Activated B cell treated with CpG ODN at 0.5 μM for 24 hours (primary cell): Measurements from ENCODE around the gene NKAIN2. TPM values are rescaled to one million over a fixed set of nuclear protein-coding genes. Genes with fewer than 3 reads are reported as not detected.

Source experiments
- ATAC-seq: fragments of 200-7000 bp; cut with Tn5 transposase; one replicate; pipeline ENCODE4 v1.10.0; 2021; ENCODE audit warnings: low read depth, mild to moderate bottlenecking, moderate library complexity
- CTCF ChIA-PET: fragments of 350-600 bp; sonication (Branson Sonifier 250); formaldehyde crosslinking; loops from one replicate; lab custom pipeline; 2021; ENCODE audit warnings: antibody characterized with exemption; lab: Charles Lee
- POLR2A ChIA-PET: fragments of 350-600 bp; sonication (Branson Sonifier 250); formaldehyde crosslinking; loops from one replicate; lab custom pipeline; 2021; ENCODE audit warnings: antibody characterized with exemption; lab: Charles Lee
- DNase-seq: peaks from one replicate; pipeline ENCODE4 v3.0.0; 2022
- H3K27ac Mint-ChIP-seq: one replicate; pipeline ENCODE4 v1.8.0; 2020; ENCODE audit warnings: mixed read lengths
- H3K27me3 Mint-ChIP-seq: one replicate; pipeline ENCODE4 v1.8.0; 2021; ENCODE audit warnings: mixed read lengths
- H3K36me3 Mint-ChIP-seq: one replicate; pipeline ENCODE4 v1.8.0; 2021; ENCODE audit warnings: low read depth, mixed read lengths
- H3K4me1 Mint-ChIP-seq: one replicate; pipeline ENCODE4 v1.8.0; 2021; ENCODE audit warnings: mixed read lengths
- H3K4me3 Mint-ChIP-seq: one replicate; pipeline ENCODE4 v1.8.0; 2020; ENCODE audit warnings: mild to moderate bottlenecking, mixed read lengths
- H3K9me3 Mint-ChIP-seq: one replicate; pipeline ENCODE4 v1.8.0; 2020; ENCODE audit warnings: mixed read lengths
- CTCF ChIP-seq: fragments of 200-600 bp; IDR thresholded peaks from one replicate; pipeline ENCODE4 v1.8.0; 2022; ENCODE audit warnings: antibody characterized with exemption, mild to moderate bottlenecking
- intact Hi-C: fragments of 100-400 bp; cut with micrococcal nuclease; formaldehyde crosslinking; loops from one replicate; pipeline ENCODE4 v1.15.1; 2024
- total RNA-seq: library from RNA; stranded (reverse); gene quantifications from 2 replicates; pipeline ENCODE4 v1.2.3, GENCODE V29; 2022

The NKAIN2 gene
- total RNA-seq, 1 donor from 2014 or later, result not detected

- POLR2A ChIA-PET, result no interaction called here
- intact Hi-C loops, result no loop called here
- no peaks in the 10 kb centered on the region for H3K27me3 Mint-ChIP-seq
- no peaks in the 10 kb centered on the region for H3K4me1 Mint-ChIP-seq
- ATAC-seq (no peak), DNase-seq (no peak)
- H3K36me3 Mint-ChIP-seq, result no peaks in the 10 kb centered on the region
- TF ChIP-seq CTCF, result no peak
- no peak overlapping the region for H3K4me3 Mint-ChIP-seq
- CTCF ChIA-PET, result no interaction called here
- no peaks in the 10 kb centered on the region for H3K9me3 Mint-ChIP-seq
- H3K27ac Mint-ChIP-seq, result no peak overlapping the region
These were observed 96.1 kb downstream of the NKAIN2 start for GRCh38 chr6:123899745-123900144.

- no peak overlapping the region for H3K27ac Mint-ChIP-seq
- no peaks in the 10 kb centered on the region for H3K4me1 Mint-ChIP-seq
- H3K9me3 Mint-ChIP-seq, result no peaks in the 10 kb centered on the region
- H3K36me3 Mint-ChIP-seq, result no peaks in the 10 kb centered on the region
- intact Hi-C loops, result no loop called here
- H3K4me3 Mint-ChIP-seq, result no peak overlapping the region
- TF ChIP-seq CTCF, result no peak
- no peaks in the 10 kb centered on the region for H3K27me3 Mint-ChIP-seq
- no peak for ATAC-seq
- POLR2A ChIA-PET, result no interaction called here
- CTCF ChIA-PET, result no interaction called here
- no peak for DNase-seq
These were observed 97.8 kb downstream of the NKAIN2 start for GRCh38 chr6:123901436-123901835.

GRCh38 chr6:123902738-123903313 is 99.2 kb downstream of the NKAIN2 start:
- Mint-ChIP-seq H3K27ac (no peak overlapping the region), H3K9me3 (no peaks in the 10 kb centered on the region), H3K36me3 (no peaks in the 10 kb centered on the region), H3K4me1 (no peaks in the 10 kb centered on the region), H3K4me3 (no peak overlapping the region), H3K27me3 (no peaks in the 10 kb centered on the region)
- ChIA-PET CTCF (no interaction called here), POLR2A (no interaction called here)
- TF ChIP-seq CTCF, result no peak
- no peak for DNase-seq
- intact Hi-C loops, result no loop called here
- no peak for ATAC-seq

GRCh38 chr6:123904228-123904627 is 100.6 kb downstream of the NKAIN2 start:
- no peak for ATAC-seq
- intact Hi-C loops, result no loop called here
- H3K4me3 Mint-ChIP-seq, result no peak overlapping the region
- no peaks in the 10 kb centered on the region for H3K4me1 Mint-ChIP-seq
- no peak for DNase-seq
- no peaks in the 10 kb centered on the region for H3K27me3 Mint-ChIP-seq
- ChIA-PET CTCF (no interaction called here), POLR2A (no interaction called here)
- H3K36me3 Mint-ChIP-seq, result no peaks in the 10 kb centered on the region
- no peak overlapping the region for H3K27ac Mint-ChIP-seq
- no peak for TF ChIP-seq CTCF
- H3K9me3 Mint-ChIP-seq, result no peaks in the 10 kb centered on the region

- CTCF ChIA-PET, result no interaction called here
- Mint-ChIP-seq H3K36me3 (no peaks in the 10 kb centered on the region), H3K4me3 (no peak overlapping the region), H3K9me3 (no peaks in the 10 kb centered on the region), H3K27me3 (no peaks in the 10 kb centered on the region), H3K27ac (no peak overlapping the region), H3K4me1 (no peaks in the 10 kb centered on the region)
- intact Hi-C loops, result no loop called here
- TF ChIP-seq CTCF, result no peak
- no peak for DNase-seq
- POLR2A ChIA-PET, result no interaction called here
- no peak for ATAC-seq
These were observed 105.1 kb downstream of the NKAIN2 start for GRCh38 chr6:123908797-123909196.
